ENCODE measurements around the gene KDM3A. TPM values are rescaled to one million over a fixed set of nuclear protein-coding genes. Genes with fewer than 3 reads are reported as not detected.

KDM3A gene
- total and polyA plus RNA-seq, 2 of the 8 experiments (the other 6 are each of a cell fraction or from before 2014, with no cell fraction given), result 15.8 to 29.2 TPM

DNA sequence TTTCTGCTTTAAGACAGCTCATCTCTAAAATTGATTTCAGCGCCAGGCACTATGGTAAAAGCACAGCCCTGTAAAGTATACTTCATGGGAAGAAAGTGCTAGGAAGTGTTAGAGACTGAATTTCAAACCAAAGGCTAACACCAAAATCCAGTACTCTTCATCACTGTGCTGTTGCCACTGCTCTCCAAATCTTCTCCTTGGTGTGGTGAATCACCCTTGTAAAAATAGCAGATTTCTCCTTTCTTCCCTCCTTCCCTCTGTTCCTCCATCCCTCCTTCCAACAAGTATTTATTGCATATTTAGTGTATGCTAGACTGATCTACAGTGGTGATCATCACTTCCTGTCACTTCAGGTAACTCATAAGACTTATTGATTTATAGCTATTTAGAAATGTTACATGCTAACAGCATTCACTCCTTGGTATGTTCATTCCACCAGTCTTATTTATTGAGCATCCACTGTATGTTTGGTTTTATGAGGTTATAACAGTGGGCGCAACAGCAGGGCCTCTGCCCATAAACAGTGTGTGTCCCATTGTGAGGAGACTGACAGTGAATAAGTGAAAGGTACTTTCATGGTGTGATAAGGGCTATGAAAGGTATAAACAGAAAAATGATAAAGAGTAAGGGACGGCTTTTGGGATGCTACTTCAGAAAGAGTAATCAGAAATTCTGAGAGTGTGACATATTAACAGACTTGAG is 20.0 kb downstream of the KDM3A start:
- Histone ChIP-seq H2BK20ac (ENCODE audit: low read length) (no peak overlapping the region), H4K91ac (replicated peaks; ENCODE audit: insufficient read length, low read length) (no peak overlapping the region), H3K27ac (ENCODE audit: low read depth, low read length) (no peak overlapping the region), H4K5ac (ENCODE audit: insufficient read length, low read depth, low read length) (no peak overlapping the region), H3K4me1 (replicated peaks in 1 of 4; ENCODE audit: control insufficient read depth in 3 of 4, insufficient read depth in 4 of 4, low read length in 3 of 4) (no peaks in the 10 kb centered on the region), H3K9me3 (ENCODE audit: insufficient read depth in 2 of 2, low read depth in 1 of 2, low read length in 1 of 2) (no peaks in the 10 kb centered on the region), H3K56ac (replicated peaks; ENCODE audit: insufficient read length, low read depth, low read length) (no peak overlapping the region), H3K23ac (ENCODE audit: insufficient read length) (no peak overlapping the region), H2AK5ac (ENCODE audit: low read depth, low read length) (no peak overlapping the region), H4K20me1 (replicated peaks in 1 of 2; ENCODE audit: control insufficient read depth in 1 of 2, insufficient read depth in 2 of 2, low read length in 2 of 2) (peaks cover 0 to 3% of the 10 kb centered on the region in 2 experiments), H3K4me2 (ENCODE audit: insufficient read depth in 1 of 2, low read depth in 2 of 2, low read length in 2 of 2) (no peak overlapping the region), H4K8ac (ENCODE audit: extremely low read depth, insufficient read depth, low read length) (no peak overlapping the region), H3K4ac (replicated peaks; ENCODE audit: insufficient read length, low read depth, low read length) (no peak overlapping the region), H3K79me2 (ENCODE audit: control insufficient read depth in 1 of 2, insufficient read depth in 2 of 2, low read length in 2 of 2) (no peaks in the 10 kb centered on the region), H3K14ac (ENCODE audit: insufficient read length) (no peak overlapping the region), H2BK5ac (ENCODE audit: low read depth, low read length) (no peak overlapping the region), H3K18ac (ENCODE audit: extremely low read depth, low read length) (no peak overlapping the region), H3K27me3 (replicated peaks in 1 of 4; ENCODE audit: control insufficient read depth in 3 of 4, extremely low read depth in 1 of 4, insufficient read depth in 3 of 4, low read length in 3 of 4) (no peaks in the 10 kb centered on the region), H3K23me2 (ENCODE audit: low read depth, low read length) (no peaks in the 10 kb centered on the region; the same call in 1 of the 2 replicates), H2BK12ac (ENCODE audit: low read depth, low read length) (no peak overlapping the region), H3K9ac (replicated peaks in 1 of 4; ENCODE audit: extremely low read depth in 1 of 4, low read depth in 3 of 4, low read length in 3 of 4) (no peak overlapping the region), H2BK15ac (ENCODE audit: low read length) (no peak overlapping the region), H2AFZ (ENCODE audit: low read length) (no peak overlapping the region), H3K36me3 (ENCODE audit: control insufficient read depth in 2 of 4, insufficient read depth in 4 of 4, low read length in 3 of 4) (peaks cover 12 to 61% (median 35%) of the 10 kb centered on the region in 4 experiments; a peak in 7 of 8 replicates), H3K79me1 (ENCODE audit: low read depth, low read length) (no peaks in the 10 kb centered on the region), H3K4me3 (ENCODE audit: extremely low read depth in 1 of 4, insufficient read depth in 2 of 4, low read depth in 3 of 4, low read length in 4 of 4) (no peak overlapping the region), H2BK120ac (replicated peaks; ENCODE audit: low read depth, low read length) (no peak overlapping the region)
- ChIA-PET CTCF (ENCODE audit: partially characterized antibody) (no interaction called here), POLR2A (ENCODE audit: partially characterized antibody) (no interaction called here)
- whole genome bisulfite sequencing, 2 experiments (ENCODE audit: extremely low coverage in 1 of 2, insufficient coverage in 1 of 2, insufficient read length in 1 of 2, insufficient replicate concordance in 2 of 2, low coverage in 1 of 2, low lambda C conversion rate in 2 of 2, missing lambda C conversion rate in 1 of 2), result 98% methylated on average over 3 of the region's 3 CpGs; no CpG with 5 or more reads in 1 of the 2 experiments
- no peak for FAIRE-seq
- DNase-seq (ENCODE audit: low read depth in 1 of 2, low spot score in 2 of 2), result no peak
- TF ChIP-seq TEAD4 (IDR thresholded peaks at IDR 0.05; ENCODE audit: low read depth, low read length), result no peak
- TF ChIP-seq SIRT6 (IDR thresholded peaks at IDR 0.05; ENCODE audit: low read length), result no peak
- no peak for TF ChIP-seq EP300 (IDR thresholded peaks at IDR 0.05; ENCODE audit: borderline replicate concordance in 1 of 2, low read depth in 2 of 2, low read length in 2 of 2)
- TF ChIP-seq SRF (IDR thresholded peaks at IDR 0.05; ENCODE audit: low read depth, low read length), result no peak
- no peak for TF ChIP-seq SUZ12 (IDR thresholded peaks at IDR 0.05; ENCODE audit: low read length)
- TF ChIP-seq RXRA (IDR thresholded peaks at IDR 0.05; ENCODE audit: insufficient read depth, low read depth, low read length), result no peak
- TF ChIP-seq TBP (IDR thresholded peaks at IDR 0.05; ENCODE audit: low read depth, low read length), result no peak
- no peak for TF ChIP-seq CBX5 (IDR thresholded peaks at IDR 0.05; ENCODE audit: low read depth, low read length)
- no peak for TF ChIP-seq SP1 (IDR thresholded peaks at IDR 0.05; ENCODE audit: low read depth, low read length)
- TF ChIP-seq RBBP5 (IDR thresholded peaks at IDR 0.05; ENCODE audit: borderline replicate concordance, low read depth, low read length), result no peak
- TF ChIP-seq, protein P1, sequence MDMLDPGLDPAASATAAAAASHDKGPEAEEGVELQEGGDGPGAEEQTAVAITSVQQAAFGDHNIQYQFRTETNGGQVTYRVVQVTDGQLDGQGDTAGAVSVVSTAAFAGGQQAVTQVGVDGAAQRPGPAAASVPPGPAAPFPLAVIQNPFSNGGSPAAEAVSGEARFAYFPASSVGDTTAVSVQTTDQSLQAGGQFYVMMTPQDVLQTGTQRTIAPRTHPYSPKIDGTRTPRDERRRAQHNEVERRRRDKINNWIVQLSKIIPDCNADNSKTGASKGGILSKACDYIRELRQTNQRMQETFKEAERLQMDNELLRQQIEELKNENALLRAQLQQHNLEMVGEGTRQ (IDR thresholded peaks at IDR 0.05; ENCODE audit: low read length), result no peak
- TF ChIP-seq GTF2F1 (IDR thresholded peaks at IDR 0.05; ENCODE audit: borderline replicate concordance, low read depth, low read length), result no peak
